Heart left ventricle (tissue), 16 donors: Measurements from ENCODE around the gene OTOP2. TPM values are rescaled to one million over a fixed set of nuclear protein-coding genes. Genes with fewer than 3 reads are reported as not detected.

ENCODE experiments used
- ATAC-seq, 4 donors: fragments of 200-7000 bp; cut with Tn5 transposase; one replicate each; pipeline ENCODE4 v1.9.1; 2020 to 2022; ENCODE audit warnings: moderate library complexity in 4 of 4, mild to moderate bottlenecking in 3 of 4, moderate number of reproducible peaks in 1 of 4
- DNase-seq, 5 donors: peaks; one replicate each; pipeline ENCODE4 v3.0.0-alpha.2; 2020
- H3K27ac ChIP-seq, 12 donors: fragments of 200-600 bp; sonication (generic) in 4 of 12; one replicate each; pipeline versions ENCODE4 v1.5.0 to v1.8.0; 2016 to 2022; ENCODE audit warnings: mild to moderate bottlenecking in 2 of 12
- H3K27me3 ChIP-seq, 9 donors: fragments of 200-600 bp; sonication (generic) in 2 of 9; one replicate each; pipeline versions ENCODE4 v1.5.1 to v1.8.0; 2016 to 2022; ENCODE audit warnings: mild to moderate bottlenecking in 3 of 9
- H3K36me3 ChIP-seq, 9 donors: fragments of 200-600 bp; sonication (generic) in 2 of 9; one replicate each; pipeline versions ENCODE4 v1.5.0 to v1.8.0; 2018 to 2022; ENCODE audit warnings: mild to moderate bottlenecking in 2 of 9
- H3K4me1 ChIP-seq, 12 donors: fragments of 200-600 bp; sonication (generic) in 4 of 12; one replicate each; pipeline versions ENCODE4 v1.5.0 to v1.8.0; 2016 to 2022; ENCODE audit warnings: mild to moderate bottlenecking in 3 of 12
- H3K4me3 ChIP-seq, 12 donors: fragments of 200-600 bp; sonication (generic) in 4 of 12; one replicate each; pipeline versions ENCODE4 v1.5.0 to v1.8.0; 2017 to 2022; ENCODE audit warnings: mild to moderate bottlenecking in 9 of 12, moderate library complexity in 4 of 12
- H3K9me3 ChIP-seq, 12 donors: fragments of 200-600 bp; sonication (generic) in 4 of 12; one replicate each; pipeline versions ENCODE4 v1.5.0 to v1.8.0; 2016 to 2022; ENCODE audit warnings: mild to moderate bottlenecking in 1 of 12
- POLR2A ChIP-seq, 2 donors: fragments of 450-650 bp; IDR thresholded peaks; one replicate each; pipeline ENCODE4 v1.6.1; 2017; ENCODE audit warnings: antibody characterized with exemption in 2 of 2, mild to moderate bottlenecking in 2 of 2, moderate library complexity in 2 of 2
- WGBS, 4 donors: extraction: QIAGEN DNeasy Blood & Tissue Kit in 2 of 4; methylation state at CpG; one replicate each; pipeline versions ENCODE4 v1.1.5 to v1.1.7; 2013 to 2018; 5-methylcytosine and 5-hydroxymethylcytosine counted together
- intact Hi-C, 10 donors: fragments of 100-400 bp; cut with DNase I; formaldehyde crosslinking; loops; one replicate each; pipeline versions ENCODE4 v1.11.1 to v1.14.2; 2022
- polyA plus RNA-seq, 2 donors: library from polyadenylated mRNA; stranded (reverse); fragments of 200-250 nt; gene quantifications; one replicate each; pipeline ENCODE4 v1.2.3, GENCODE V29; 2013
- total RNA-seq, 9 donors: library from RNA; depleted of rRNA in 2 of 9; stranded (reverse); fragments of >200 nt in 2 of 9; fragmentation: NEBNext Ultra II Directional in 3 of 9; extraction: Animal tissue kit (Norgen Biotek cat#: 25700) in 3 of 9; gene quantifications; one replicate each; pipeline versions ENCODE4 v1.1.0 to v1.2.4, GENCODE V29; 2016 to 2023
- TF ChIP-seq, protein P1 (sequence below), 12 donors: fragments of 200-600 bp; sonication (generic) in 4 of 12; IDR thresholded peaks; one replicate each; pipeline versions ENCODE4 v1.5.0 to v1.8.0; 2018 to 2022; ENCODE audit warnings: antibody characterized with exemption in 12 of 12, mild to moderate bottlenecking in 5 of 12
- donor health status: ischemic (EF 13 %, LVEDD 7.1; RV severe dilation, severe dysfunction).
- donor health status: healthy with polysubstance abuse.
- donor health status: DM: no; HTN: yes; CAD: no.
- donor health status: DM: no; HTN: no; CAD: no.
- donor health status: ischemic (EF 25% LVEDD 6.9; RV normal size, moderate dysfunction).
- donor health status: ischemic (EF 25% LVEDD 5.7; RV mildly dilated, moderate dysfunction).
- donor health status: healthy.
- donor health status: DM: yes; HTN: yes; CAD: no.
- donor health status: ischemic (EF 35%, LVEDD 5.7; RV mildly dilated, moderate dysfunction).
- donor health status: nonischemic (EF 11% LVEDD 7.7; RV severe dilation, severe dysfunction).
- donor health status: DM: yes; HTN: yes; CAD: no.
- donor health status: PGD.
- donor health status: ischemic (EF 29% LVEDD 5.4; RV normal size, mild dysfunction).
- donor health status: nonischemic (EF 23%, LVEDD 6.1; RV moderate dilation, normal function).

The OTOP2 gene
- total and polyA plus RNA-seq, 11 donors = not detected

GRCh38 chr17:74888469-74888868 is 35.6 kb upstream of the OTOP2 start:
- DNase-seq (no peak), ATAC-seq (no peak)
- H3K27me3 ChIP-seq = peaks cover 12 to 53% (median 19%) of the 10 kb centered on the region in 9 donors
- WGBS, 4 donors = 50 to 58% (median 55%) methylated on average over 12 to 13 of the region's 13 CpGs
- TF ChIP-seq, protein P1, sequence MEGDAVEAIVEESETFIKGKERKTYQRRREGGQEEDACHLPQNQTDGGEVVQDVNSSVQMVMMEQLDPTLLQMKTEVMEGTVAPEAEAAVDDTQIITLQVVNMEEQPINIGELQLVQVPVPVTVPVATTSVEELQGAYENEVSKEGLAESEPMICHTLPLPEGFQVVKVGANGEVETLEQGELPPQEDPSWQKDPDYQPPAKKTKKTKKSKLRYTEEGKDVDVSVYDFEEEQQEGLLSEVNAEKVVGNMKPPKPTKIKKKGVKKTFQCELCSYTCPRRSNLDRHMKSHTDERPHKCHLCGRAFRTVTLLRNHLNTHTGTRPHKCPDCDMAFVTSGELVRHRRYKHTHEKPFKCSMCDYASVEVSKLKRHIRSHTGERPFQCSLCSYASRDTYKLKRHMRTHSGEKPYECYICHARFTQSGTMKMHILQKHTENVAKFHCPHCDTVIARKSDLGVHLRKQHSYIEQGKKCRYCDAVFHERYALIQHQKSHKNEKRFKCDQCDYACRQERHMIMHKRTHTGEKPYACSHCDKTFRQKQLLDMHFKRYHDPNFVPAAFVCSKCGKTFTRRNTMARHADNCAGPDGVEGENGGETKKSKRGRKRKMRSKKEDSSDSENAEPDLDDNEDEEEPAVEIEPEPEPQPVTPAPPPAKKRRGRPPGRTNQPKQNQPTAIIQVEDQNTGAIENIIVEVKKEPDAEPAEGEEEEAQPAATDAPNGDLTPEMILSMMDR (IDR thresholded peaks at IDR 0.05) = no peak
- TF ChIP-seq POLR2A (IDR thresholded peaks at IDR 0.05) = no peak
- H3K4me1 ChIP-seq = peaks cover 0 to 6% (median 5%) of the 10 kb centered on the region in 12 donors
- no peaks in the 10 kb centered on the region for H3K36me3 ChIP-seq
- no peak overlapping the region for H3K27ac ChIP-seq
- intact Hi-C loops = no loop called here
- no peak overlapping the region for H3K4me3 ChIP-seq
- H3K9me3 ChIP-seq = no peaks in the 10 kb centered on the region

- peaks cover 0 to 12% (median 8%) of the 10 kb centered on the region in 12 donors for H3K4me1 ChIP-seq
- H3K36me3 ChIP-seq = no peaks in the 10 kb centered on the region
- peaks cover 21 to 59% (median 35%) of the 10 kb centered on the region in 9 donors for H3K27me3 ChIP-seq
- no peak for TF ChIP-seq POLR2A (IDR thresholded peaks at IDR 0.05)
- TF ChIP-seq, protein P1 (IDR thresholded peaks at IDR 0.05) = no peak
- H3K9me3 ChIP-seq = no peaks in the 10 kb centered on the region
- WGBS, 4 donors = 88 to 94% (median 92%) methylated on average over 7 of the region's 7 CpGs
- H3K27ac ChIP-seq = no peak overlapping the region
- intact Hi-C loops = no loop called here
- DNase-seq (no peak), ATAC-seq (no peak)
- H3K4me3 ChIP-seq = no peak overlapping the region
Observed at GRCh38 chr17:74890554-74890953, 33.5 kb upstream of the OTOP2 start.

DNA sequence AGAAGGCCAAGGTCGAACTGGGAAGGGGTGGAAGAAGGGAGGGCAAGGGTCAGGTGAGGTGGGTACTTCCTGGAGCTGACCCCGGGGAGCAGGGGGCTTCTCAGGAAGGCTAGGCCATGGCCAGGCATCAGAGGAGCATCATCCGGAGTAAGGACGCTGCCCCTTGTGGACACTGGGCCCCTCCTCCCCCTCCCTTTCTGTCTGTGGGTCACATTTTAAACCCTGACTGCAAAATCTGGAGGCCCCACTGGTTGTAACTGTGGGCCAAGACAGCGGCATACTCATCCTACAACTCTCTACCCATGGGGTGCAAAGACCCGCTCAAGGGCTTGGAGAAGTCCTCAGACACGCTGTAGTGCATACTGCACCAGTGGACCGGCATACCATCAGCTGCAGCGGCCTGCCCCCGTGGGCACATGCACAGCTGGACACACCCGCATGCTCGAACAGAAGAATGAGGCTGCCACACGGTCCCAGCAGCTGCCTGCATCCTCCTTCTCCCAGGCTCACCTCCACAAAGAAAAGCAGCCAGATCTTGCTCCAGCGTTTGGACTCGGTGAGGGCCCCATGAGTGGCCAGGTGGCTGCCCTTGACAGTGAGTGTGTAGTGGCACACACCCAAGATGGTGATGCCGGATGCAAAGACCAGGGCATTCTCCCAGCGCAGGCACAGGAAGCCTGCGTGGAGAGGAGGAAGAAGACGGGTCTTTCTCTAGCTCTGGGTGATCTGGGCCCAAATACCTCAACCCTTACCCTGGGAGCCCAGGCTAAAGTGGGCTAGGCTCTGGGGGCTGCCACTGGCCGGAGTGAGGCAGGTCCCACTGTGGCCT is 31.8 kb upstream of the OTOP2 start:
- ATAC-seq = peak in 2 of 4 donors; percentile 15 to 17
- TF ChIP-seq, protein P1 (IDR thresholded peaks at IDR 0.05) = no peak
- TF ChIP-seq POLR2A (IDR thresholded peaks at IDR 0.05) = no peak

More for the DNA sequence above, 31.8 kb upstream of the OTOP2 start:
- peaks cover 0 to 12% (median 8%) of the 10 kb centered on the region in 12 donors for H3K4me1 ChIP-seq
- H3K4me3 ChIP-seq = no peak overlapping the region
- H3K36me3 ChIP-seq = no peaks in the 10 kb centered on the region
- H3K27ac ChIP-seq = no peak overlapping the region
- H3K9me3 ChIP-seq = no peaks in the 10 kb centered on the region
- H3K27me3 ChIP-seq = peaks cover 21 to 64% (median 40%) of the 10 kb centered on the region in 9 donors
- 68 to 79% (median 71%) methylated on average over 20 of the region's 20 CpGs for WGBS, 4 donors
- intact Hi-C loops = no loop called here
- no peak for DNase-seq
